GM23338 (cell line): ENCODE measurements around the gene TOX2. TPM values are rescaled to one million over a fixed set of nuclear protein-coding genes. Genes with fewer than 3 reads are reported as not detected.

Experiments used
- ATAC-seq: fragments of 200-7000 bp; cut with Tn5 transposase; 3 replicates; pipeline ENCODE4 v1.9.1; 2020
- DNase-seq: peaks from one replicate; pipeline ENCODE4 v3.0.0-alpha.2; 2015; ENCODE audit warnings: low spot score
- H2AFZ ChIP-seq: fragments of 200-600 bp; sonication (generic); 2 replicates; pipeline ENCODE4 v1.8.0; 2016; ENCODE audit warnings: antibody characterized with exemption, mild to moderate bottlenecking, moderate library complexity
- H3F3A ChIP-seq: fragments of 200-600 bp; sonication (generic); replicated peaks from 2 replicates; pipeline ENCODE4 v1.8.0; 2017; ENCODE audit warnings: antibody characterized with exemption, mixed run types, low read depth
- H3K27ac ChIP-seq: fragments of 200-600 bp; sonication (generic); 2 replicates; pipeline ENCODE4 v1.6.1; 2016; ENCODE audit warnings: low read depth
- H3K27me3 ChIP-seq: fragments of 200-600 bp; sonication (generic); 2 replicates; pipeline ENCODE4 v1.8.0; 2016; ENCODE audit warnings: mild to moderate bottlenecking, mixed run types, moderate library complexity; ENCODE audit not compliant: insufficient read depth
- H3K36me3 ChIP-seq: fragments of 200-600 bp; sonication (generic); 2 replicates; pipeline ENCODE4 v1.8.0; 2016; ENCODE audit warnings: mild to moderate bottlenecking; ENCODE audit not compliant: insufficient read depth
- H3K4me1 ChIP-seq: fragments of 200-600 bp; sonication (generic); 2 replicates; pipeline ENCODE4 v1.8.0; 2016; ENCODE audit warnings: mild to moderate bottlenecking, moderate library complexity; ENCODE audit not compliant: insufficient read depth
- H3K4me2 ChIP-seq: fragments of 200-600 bp; sonication (generic); 2 replicates; pipeline ENCODE4 v1.7.1; 2017; ENCODE audit warnings: mixed run types
- H3K4me3 ChIP-seq: fragments of 200-600 bp; sonication (generic); 2 replicates; pipeline ENCODE4 v1.6.1; 2016; ENCODE audit warnings: mixed run types
- H3K79me2 ChIP-seq: fragments of 200-600 bp; sonication (generic); replicated peaks from 2 replicates; pipeline ENCODE4 v1.8.0; 2017; ENCODE audit warnings: mild to moderate bottlenecking; ENCODE audit not compliant: insufficient read depth
- H3K9me2 ChIP-seq: fragments of 200-600 bp; sonication (generic); 2 replicates; pipeline ENCODE4 v1.8.0; 2017; ENCODE audit not compliant: insufficient read depth
- H4K20me1 ChIP-seq: fragments of 200-600 bp; sonication (generic); replicated peaks from 2 replicates; pipeline ENCODE4 v1.8.0; 2017; ENCODE audit warnings: mild to moderate bottlenecking; ENCODE audit not compliant: insufficient read depth
- H3K27ac Mint-ChIP-seq: 2 replicates; pipeline ENCODE4 v1.8.0; 2020; ENCODE audit warnings: inconsistent platforms, mild to moderate bottlenecking, moderate library complexity, mixed read lengths
- H3K27me3 Mint-ChIP-seq: 3 replicates; pipeline ENCODE4 v1.8.0; 2022; ENCODE audit warnings: low read depth, mild to moderate bottlenecking, moderate library complexity, mixed read lengths, inconsistent platforms; ENCODE audit not compliant: insufficient read depth, poor library complexity
- H3K36me3 Mint-ChIP-seq: 3 replicates; pipeline ENCODE4 v1.8.0; 2021; ENCODE audit warnings: low read depth, mild to moderate bottlenecking, inconsistent platforms, moderate library complexity, mixed read lengths
- H3K4me1 Mint-ChIP-seq: 3 replicates; pipeline ENCODE4 v1.8.0; 2020; ENCODE audit warnings: mild to moderate bottlenecking, inconsistent platforms, mixed read lengths
- H3K4me3 Mint-ChIP-seq: 3 replicates; pipeline ENCODE4 v1.8.0; 2021; ENCODE audit warnings: moderate library complexity, mild to moderate bottlenecking, inconsistent platforms, mixed read lengths
- H3K9me3 Mint-ChIP-seq: 3 replicates; pipeline ENCODE4 v1.8.0; 2020; ENCODE audit warnings: moderate library complexity, mild to moderate bottlenecking, inconsistent platforms, mixed read lengths
- CREB1 ChIP-seq: fragments of 250-450 bp; sonication (Bioruptor Pico); IDR thresholded peaks from 2 replicates; pipeline ENCODE4 v1.5.0; 2020; ENCODE audit warnings: low read depth, mild to moderate bottlenecking, moderate library complexity
- EZH2 ChIP-seq: fragments of 200-600 bp; sonication (generic); IDR thresholded peaks from one replicate; pipeline ENCODE4 v1.8.0; 2017; ENCODE audit warnings: antibody characterized with exemption, mild to moderate bottlenecking, low read depth; ENCODE audit not compliant: unreplicated experiment
- EZH2phosphoT487 ChIP-seq: fragments of 200-600 bp; sonication (generic); IDR thresholded peaks from one replicate; pipeline ENCODE4 v1.8.1; 2018; ENCODE audit warnings: antibody characterized with exemption; ENCODE audit not compliant: unreplicated experiment
- JUNB ChIP-seq: IDR thresholded peaks from one replicate; pipeline ENCODE4 v1.6.1; 2016; ENCODE audit warnings: antibody characterized with exemption; ENCODE audit not compliant: unreplicated experiment
- NANOG ChIP-seq: IDR thresholded peaks from 2 replicates; pipeline ENCODE4 v1.6.1; 2016; ENCODE audit warnings: antibody characterized with exemption, borderline replicate concordance
- STAT1 ChIP-seq: IDR thresholded peaks from one replicate; pipeline ENCODE4 v1.6.1; 2016; ENCODE audit warnings: antibody characterized with exemption; ENCODE audit not compliant: unreplicated experiment
- polyA plus RNA-seq: library from polyadenylated mRNA; unstranded; fragments of >200 nt; fragmentation: Nextera tagmentation; extraction: Ambion mirVana; gene quantifications from 2 replicates; pipeline ENCODE4 v1.2.1, GENCODE V29; 2016
- total RNA-seq: library from RNA; depleted of rRNA; stranded (reverse); fragments of >200 nt; shearing (Covaris generic); gene quantifications from 2 replicates; pipeline ENCODE4 v1.2.3, GENCODE V29; 2014
- TF ChIP-seq, protein P1 (sequence below): fragments of 250-450 bp; sonication (Bioruptor Pico); IDR thresholded peaks from 2 replicates; pipeline ENCODE4 v1.5.0; 2020; ENCODE audit warnings: mild to moderate bottlenecking, moderate library complexity
- TF ChIP-seq, protein P2 (sequence below): IDR thresholded peaks from 2 replicates; pipeline ENCODE4 v1.6.1; 2016; ENCODE audit warnings: antibody characterized with exemption
- TF ChIP-seq, protein P3 (sequence below), 2 experiments: fragments of 200-600 bp in 1 of 2; sonication (generic) in 1 of 2; conservative IDR thresholded peaks; 2 replicates each; pipeline versions ENCODE4 v1.5.1 to v1.6.1; 2016 to 2017; ENCODE audit warnings: antibody characterized with exemption in 2 of 2, low read depth in 2 of 2, mild to moderate bottlenecking in 2 of 2, moderate library complexity in 1 of 2

TOX2 gene
- total and polyA plus RNA-seq, 2 experiments from 2014 or later: 1.4 to 1.5 TPM

DNA sequence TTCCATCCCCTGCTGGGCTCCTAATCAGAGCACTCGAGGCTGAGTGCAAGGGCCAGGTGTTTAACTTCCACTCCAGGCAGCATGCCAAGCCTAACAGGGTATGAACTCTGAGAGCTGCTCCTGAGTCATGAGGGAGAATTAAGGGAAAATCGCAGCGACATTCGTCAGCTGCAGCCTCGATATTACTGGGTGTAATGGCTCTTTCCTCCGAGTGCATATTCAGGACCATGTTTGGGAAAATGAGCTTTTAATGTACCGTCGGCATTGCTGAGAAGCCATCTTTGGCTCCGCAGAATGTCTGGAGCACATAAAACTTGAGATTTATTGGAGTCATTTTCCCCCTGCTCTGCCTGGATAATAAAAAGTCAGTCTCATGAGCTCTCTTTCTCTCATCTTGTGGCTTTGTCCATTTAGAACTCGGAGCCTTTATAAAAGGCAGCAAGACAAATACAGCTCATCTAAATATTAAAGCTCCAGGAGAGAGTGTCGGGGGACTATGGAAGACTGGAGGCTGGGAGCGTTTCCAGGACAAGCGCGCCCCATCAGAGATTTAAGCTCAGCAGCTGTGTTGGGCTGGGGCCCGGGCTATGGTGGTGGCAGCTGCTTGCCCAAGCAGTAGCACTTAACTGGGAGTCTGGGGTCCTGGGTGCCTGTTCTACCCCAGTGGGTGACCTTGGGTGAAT, 103.7 kb downstream of the TOX2 start (continued):
- TF ChIP-seq, protein P1, sequence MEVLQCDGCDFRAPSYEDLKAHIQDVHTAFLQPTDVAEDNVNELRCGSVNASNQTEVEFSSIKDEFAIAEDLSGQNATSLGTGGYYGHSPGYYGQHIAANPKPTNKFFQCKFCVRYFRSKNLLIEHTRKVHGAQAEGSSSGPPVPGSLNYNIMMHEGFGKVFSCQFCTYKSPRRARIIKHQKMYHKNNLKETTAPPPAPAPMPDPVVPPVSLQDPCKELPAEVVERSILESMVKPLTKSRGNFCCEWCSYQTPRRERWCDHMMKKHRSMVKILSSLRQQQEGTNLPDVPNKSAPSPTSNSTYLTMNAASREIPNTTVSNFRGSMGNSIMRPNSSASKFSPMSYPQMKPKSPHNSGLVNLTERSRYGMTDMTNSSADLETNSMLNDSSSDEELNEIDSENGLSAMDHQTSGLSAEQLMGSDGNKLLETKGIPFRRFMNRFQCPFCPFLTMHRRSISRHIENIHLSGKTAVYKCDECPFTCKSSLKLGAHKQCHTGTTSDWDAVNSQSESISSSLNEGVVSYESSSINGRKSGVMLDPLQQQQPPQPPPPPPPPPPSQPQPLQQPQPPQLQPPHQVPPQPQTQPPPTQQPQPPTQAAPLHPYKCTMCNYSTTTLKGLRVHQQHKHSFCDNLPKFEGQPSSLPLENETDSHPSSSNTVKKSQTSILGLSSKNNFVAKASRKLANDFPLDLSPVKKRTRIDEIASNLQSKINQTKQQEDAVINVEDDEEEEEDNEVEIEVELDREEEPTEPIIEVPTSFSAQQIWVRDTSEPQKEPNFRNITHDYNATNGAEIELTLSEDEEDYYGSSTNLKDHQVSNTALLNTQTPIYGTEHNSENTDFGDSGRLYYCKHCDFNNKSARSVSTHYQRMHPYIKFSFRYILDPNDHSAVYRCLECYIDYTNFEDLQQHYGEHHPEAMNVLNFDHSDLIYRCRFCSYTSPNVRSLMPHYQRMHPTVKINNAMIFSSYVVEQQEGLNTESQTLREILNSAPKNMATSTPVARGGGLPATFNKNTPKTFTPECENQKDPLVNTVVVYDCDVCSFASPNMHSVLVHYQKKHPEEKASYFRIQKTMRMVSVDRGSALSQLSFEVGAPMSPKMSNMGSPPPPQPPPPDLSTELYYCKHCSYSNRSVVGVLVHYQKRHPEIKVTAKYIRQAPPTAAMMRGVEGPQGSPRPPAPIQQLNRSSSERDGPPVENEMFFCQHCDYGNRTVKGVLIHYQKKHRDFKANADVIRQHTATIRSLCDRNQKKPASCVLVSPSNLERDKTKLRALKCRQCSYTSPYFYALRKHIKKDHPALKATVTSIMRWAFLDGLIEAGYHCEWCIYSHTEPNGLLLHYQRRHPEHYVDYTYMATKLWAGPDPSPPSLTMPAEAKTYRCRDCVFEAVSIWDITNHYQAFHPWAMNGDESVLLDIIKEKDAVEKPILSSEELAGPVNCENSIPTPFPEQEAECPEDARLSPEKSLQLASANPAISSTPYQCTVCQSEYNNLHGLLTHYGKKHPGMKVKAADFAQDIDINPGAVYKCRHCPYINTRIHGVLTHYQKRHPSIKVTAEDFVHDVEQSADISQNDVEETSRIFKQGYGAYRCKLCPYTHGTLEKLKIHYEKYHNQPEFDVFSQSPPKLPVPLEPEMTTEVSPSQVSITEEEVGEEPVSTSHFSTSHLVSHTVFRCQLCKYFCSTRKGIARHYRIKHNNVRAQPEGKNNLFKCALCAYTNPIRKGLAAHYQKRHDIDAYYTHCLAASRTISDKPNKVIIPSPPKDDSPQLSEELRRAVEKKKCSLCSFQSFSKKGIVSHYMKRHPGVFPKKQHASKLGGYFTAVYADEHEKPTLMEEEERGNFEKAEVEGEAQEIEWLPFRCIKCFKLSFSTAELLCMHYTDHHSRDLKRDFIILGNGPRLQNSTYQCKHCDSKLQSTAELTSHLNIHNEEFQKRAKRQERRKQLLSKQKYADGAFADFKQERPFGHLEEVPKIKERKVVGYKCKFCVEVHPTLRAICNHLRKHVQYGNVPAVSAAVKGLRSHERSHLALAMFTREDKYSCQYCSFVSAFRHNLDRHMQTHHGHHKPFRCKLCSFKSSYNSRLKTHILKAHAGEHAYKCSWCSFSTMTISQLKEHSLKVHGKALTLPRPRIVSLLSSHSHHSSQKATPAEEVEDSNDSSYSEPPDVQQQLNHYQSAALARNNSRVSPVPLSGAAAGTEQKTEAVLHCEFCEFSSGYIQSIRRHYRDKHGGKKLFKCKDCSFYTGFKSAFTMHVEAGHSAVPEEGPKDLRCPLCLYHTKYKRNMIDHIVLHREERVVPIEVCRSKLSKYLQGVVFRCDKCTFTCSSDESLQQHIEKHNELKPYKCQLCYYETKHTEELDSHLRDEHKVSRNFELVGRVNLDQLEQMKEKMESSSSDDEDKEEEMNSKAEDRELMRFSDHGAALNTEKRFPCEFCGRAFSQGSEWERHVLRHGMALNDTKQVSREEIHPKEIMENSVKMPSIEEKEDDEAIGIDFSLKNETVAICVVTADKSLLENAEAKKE (CRISPR knock-in tag): no peak
- TF ChIP-seq JUNB (no peak), NANOG (no peak), EZH2 (no peak)
- TF ChIP-seq, protein P2, sequence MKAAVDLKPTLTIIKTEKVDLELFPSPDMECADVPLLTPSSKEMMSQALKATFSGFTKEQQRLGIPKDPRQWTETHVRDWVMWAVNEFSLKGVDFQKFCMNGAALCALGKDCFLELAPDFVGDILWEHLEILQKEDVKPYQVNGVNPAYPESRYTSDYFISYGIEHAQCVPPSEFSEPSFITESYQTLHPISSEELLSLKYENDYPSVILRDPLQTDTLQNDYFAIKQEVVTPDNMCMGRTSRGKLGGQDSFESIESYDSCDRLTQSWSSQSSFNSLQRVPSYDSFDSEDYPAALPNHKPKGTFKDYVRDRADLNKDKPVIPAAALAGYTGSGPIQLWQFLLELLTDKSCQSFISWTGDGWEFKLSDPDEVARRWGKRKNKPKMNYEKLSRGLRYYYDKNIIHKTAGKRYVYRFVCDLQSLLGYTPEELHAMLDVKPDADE: no peak

DNA sequence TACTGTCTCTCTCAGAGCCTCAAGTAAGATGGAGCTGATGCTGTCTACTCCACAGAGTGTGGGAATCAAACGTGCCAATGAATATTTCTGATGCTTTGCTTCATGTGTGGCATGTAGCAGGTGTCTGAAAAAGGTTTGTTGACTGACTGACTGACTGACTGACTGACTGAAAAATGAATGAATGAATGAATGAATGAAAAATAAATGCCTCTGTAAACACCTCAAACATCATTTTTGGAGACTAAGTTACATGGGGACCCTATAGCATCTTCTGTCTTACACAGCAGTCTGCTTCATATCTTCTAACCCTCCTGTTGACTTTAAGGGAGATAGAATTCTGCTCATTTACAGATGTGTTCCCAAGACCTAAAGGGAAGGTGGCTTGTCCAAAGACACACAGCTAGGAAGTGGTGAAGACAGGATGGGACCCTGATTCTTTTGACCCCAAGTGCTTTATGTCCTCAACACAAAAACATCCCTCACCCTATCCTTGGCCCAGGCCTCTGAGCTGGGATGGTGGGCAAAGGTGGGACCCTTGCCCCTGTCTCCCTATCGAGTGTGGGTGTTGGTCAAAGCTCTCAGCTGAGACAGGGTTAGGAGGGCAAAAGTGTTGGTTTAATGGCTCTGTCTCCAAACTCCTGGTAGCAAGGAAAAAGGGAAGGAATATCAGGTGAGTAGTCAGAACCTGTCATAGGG, 104.4 kb downstream of the TOX2 start:
- no peak for ATAC-seq
- Histone ChIP-seq H3K36me3 (no peaks in the 10 kb centered on the region), H4K20me1 (no peaks in the 10 kb centered on the region), H3K27ac (no peak overlapping the region), H3K27me3 (no peaks in the 10 kb centered on the region), H3K4me2 (no peak overlapping the region), H3K4me3 (no peak overlapping the region), H3K79me2 (no peaks in the 10 kb centered on the region), H3K4me1 (no peaks in the 10 kb centered on the region; the same call in 1 of the 2 replicates), H3F3A (no peaks in the 10 kb centered on the region), H3K9me2 (no peaks in the 10 kb centered on the region), H2AFZ (no peak overlapping the region)
- H3K27ac Mint-ChIP-seq: no peak overlapping the region
- no peak for TF ChIP-seq EZH2phosphoT487
- TF ChIP-seq, protein P3, sequence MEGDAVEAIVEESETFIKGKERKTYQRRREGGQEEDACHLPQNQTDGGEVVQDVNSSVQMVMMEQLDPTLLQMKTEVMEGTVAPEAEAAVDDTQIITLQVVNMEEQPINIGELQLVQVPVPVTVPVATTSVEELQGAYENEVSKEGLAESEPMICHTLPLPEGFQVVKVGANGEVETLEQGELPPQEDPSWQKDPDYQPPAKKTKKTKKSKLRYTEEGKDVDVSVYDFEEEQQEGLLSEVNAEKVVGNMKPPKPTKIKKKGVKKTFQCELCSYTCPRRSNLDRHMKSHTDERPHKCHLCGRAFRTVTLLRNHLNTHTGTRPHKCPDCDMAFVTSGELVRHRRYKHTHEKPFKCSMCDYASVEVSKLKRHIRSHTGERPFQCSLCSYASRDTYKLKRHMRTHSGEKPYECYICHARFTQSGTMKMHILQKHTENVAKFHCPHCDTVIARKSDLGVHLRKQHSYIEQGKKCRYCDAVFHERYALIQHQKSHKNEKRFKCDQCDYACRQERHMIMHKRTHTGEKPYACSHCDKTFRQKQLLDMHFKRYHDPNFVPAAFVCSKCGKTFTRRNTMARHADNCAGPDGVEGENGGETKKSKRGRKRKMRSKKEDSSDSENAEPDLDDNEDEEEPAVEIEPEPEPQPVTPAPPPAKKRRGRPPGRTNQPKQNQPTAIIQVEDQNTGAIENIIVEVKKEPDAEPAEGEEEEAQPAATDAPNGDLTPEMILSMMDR (conservative IDR thresholded peaks at IDR 0.05; ENCODE audit: low read depth in 2 of 2): no peak
- no peak for TF ChIP-seq STAT1
- TF ChIP-seq, protein P2: no peak
- TF ChIP-seq CREB1 (CRISPR knock-in tag): no peak
- no peak for DNase-seq
- H3K9me3 Mint-ChIP-seq: no peaks in the 10 kb centered on the region; the same call in 2 of the 3 replicates
- H3K27me3 Mint-ChIP-seq: peaks cover 9% of the 10 kb centered on the region
- no peaks in the 10 kb centered on the region for H3K36me3 Mint-ChIP-seq
- no peak overlapping the region for H3K4me3 Mint-ChIP-seq
- H3K4me1 Mint-ChIP-seq: peaks cover 13% of the 10 kb centered on the region
